K562 (cell line): ENCODE data around the gene TMEM72. TPM values are rescaled to one million over a fixed set of nuclear protein-coding genes. Genes with fewer than 3 reads are reported as not detected.

Experiments
- ADNP ChIP-seq: fragments of 200-800 bp; sonication (Bioruptor generic); IDR thresholded peaks from 2 replicates; pipeline ENCODE4 v1.6.1; 2016; ENCODE audit warnings: missing genetic modification characterization, missing compliant biosample characterization
- BRD9 ChIP-seq: fragments of 450-650 bp; IDR thresholded peaks from 2 replicates; pipeline ENCODE4 v1.6.1; 2018; ENCODE audit warnings: low read depth; ENCODE audit not compliant: partially characterized antibody
- CREM ChIP-seq: IDR thresholded peaks from 2 replicates; pipeline ENCODE4 v1.6.1; 2014; ENCODE audit warnings: antibody characterized with exemption, low read depth
- MAZ ChIP-seq, 2 experiments: fragments of 450-650 bp in 1 of 2; sonication (generic) in 1 of 2; formaldehyde crosslinking; IDR thresholded peaks in 1 of 2; conservative IDR thresholded peaks in 1 of 2; 2 replicates each; pipeline versions ENCODE4 v1.4.0 to v1.5.0; 2020; ENCODE audit warnings: mild to moderate bottlenecking in 1 of 2, missing genetic modification reagents in 1 of 2
- NEUROD1 ChIP-seq: fragments of 150-350 bp; IDR thresholded peaks from 2 replicates; pipeline ENCODE4 v1.6.1; 2014; ENCODE audit warnings: borderline replicate concordance, low read length, low read depth; ENCODE audit not compliant: partially characterized antibody
- SMC3 ChIP-seq: conservative IDR thresholded peaks from 2 replicates; pipeline ENCODE4 v1.6.1; 2011; ENCODE audit warnings: low read depth, low read length, improper control_type of control experiment; ENCODE audit not compliant: insufficient read depth
- SUPT5H ChIP-seq: fragments of 450-650 bp; IDR thresholded peaks from 2 replicates; pipeline ENCODE4 v1.6.1; 2016
- U2AF1 ChIP-seq: fragments of 200-400 bp; formaldehyde crosslinking; optimal IDR thresholded peaks from 2 replicates; pipeline ENCODE3; 2017; ENCODE audit warnings: mild to moderate bottlenecking, low read depth, low read length, moderate library complexity
- ZNF140 ChIP-seq: fragments of 250-450 bp; sonication (Bioruptor Pico); IDR thresholded peaks from 2 replicates; pipeline ENCODE4 v1.8.0; 2021; ENCODE audit warnings: moderate library complexity, mild to moderate bottlenecking, inconsistent platforms
- ZNF212 ChIP-seq: fragments of 450-650 bp; formaldehyde crosslinking; IDR thresholded peaks from 2 replicates; pipeline ENCODE4 v1.4.0; 2020; ENCODE audit warnings: mild to moderate bottlenecking
- ZNF3 ChIP-seq: fragments of 250-450 bp; sonication (Bioruptor Pico); IDR thresholded peaks from 2 replicates; pipeline ENCODE4 v1.5.0; 2021; ENCODE audit warnings: mild to moderate bottlenecking, moderate library complexity
- ZNF668 ChIP-seq: fragments of 250-450 bp; sonication (Bioruptor Pico); IDR thresholded peaks from 2 replicates; pipeline ENCODE4 v1.8.0; 2022; ENCODE audit warnings: mild to moderate bottlenecking, inconsistent platforms
- polyA plus RNA-seq, 8 experiments: library from polyadenylated mRNA; depleted of rRNA in 4 of 8; stranded (reverse) in 5 of 8; unstranded in 3 of 8; fragments of >200 nt; fragmentation: Nextera tagmentation in 2 of 8; fragmentation: Illumina TruSeq in 1 of 8; extraction: Ambion mirVana in 2 of 8; extraction: Trizol in 1 of 8; gene quantifications; 2 replicates each; pipeline versions ENCODE4 v1.2.1 to v1.2.3, GENCODE V29; 2011 to 2014; ENCODE audit warnings: inconsistent platforms in 1 of 8, missing spikeins in 1 of 8
- total RNA-seq, 7 experiments: library from RNA; depleted of rRNA in 6 of 7; stranded (reverse); fragments of >200 nt in 6 of 7; fragmentation: Illumina TruSeq in 2 of 7; extraction: Trizol in 2 of 7; gene quantifications; 2 replicates each; pipeline versions ENCODE4 v1.2.1 to v1.2.3, GENCODE V29; 2011 to 2021; ENCODE audit warnings: low replicate concordance in 1 of 7
- TF ChIP-seq, protein P1 (sequence below): sonication (generic); formaldehyde crosslinking; IDR thresholded peaks from 2 replicates; pipeline ENCODE4 v1.8.0; 2022; ENCODE audit warnings: missing genetic modification reagents, mild to moderate bottlenecking, borderline replicate concordance
- TF ChIP-seq, protein P2 (sequence below): IDR thresholded peaks from 2 replicates; pipeline ENCODE4 v1.6.1; 2011; ENCODE audit warnings: borderline replicate concordance, low read depth, mild to moderate bottlenecking, moderate library complexity, low read length; ENCODE audit not compliant: insufficient read depth, poor library complexity, severe bottlenecking
- TF ChIP-seq, protein P3 (sequence below): sonication (generic); formaldehyde crosslinking; IDR thresholded peaks from 2 replicates; pipeline ENCODE4 v1.9.0; 2022; ENCODE audit warnings: mild to moderate bottlenecking, missing genetic modification reagents
- TF ChIP-seq, protein P4 (sequence below), 2 experiments: fragments of 450-650 bp in 1 of 2; IDR thresholded peaks; 2 replicates each; pipeline ENCODE4 v1.6.1; 2011 to 2017; ENCODE audit warnings: low read depth in 2 of 2, antibody characterized with exemption in 1 of 2, borderline replicate concordance in 1 of 2, low read length in 1 of 2, mild to moderate bottlenecking in 1 of 2, mixed read lengths in 1 of 2; ENCODE audit not compliant: control insufficient read depth in 1 of 2
- TF ChIP-seq, protein P5 (sequence below): IDR thresholded peaks from 2 replicates; pipeline ENCODE4 v1.6.1; 2014; ENCODE audit warnings: antibody characterized with exemption

The TMEM72 gene
- total and polyA plus RNA-seq, 9 of the 15 experiments (the other 6 are each of a cell fraction or from before 2014, with no cell fraction given): not detected

DNA sequence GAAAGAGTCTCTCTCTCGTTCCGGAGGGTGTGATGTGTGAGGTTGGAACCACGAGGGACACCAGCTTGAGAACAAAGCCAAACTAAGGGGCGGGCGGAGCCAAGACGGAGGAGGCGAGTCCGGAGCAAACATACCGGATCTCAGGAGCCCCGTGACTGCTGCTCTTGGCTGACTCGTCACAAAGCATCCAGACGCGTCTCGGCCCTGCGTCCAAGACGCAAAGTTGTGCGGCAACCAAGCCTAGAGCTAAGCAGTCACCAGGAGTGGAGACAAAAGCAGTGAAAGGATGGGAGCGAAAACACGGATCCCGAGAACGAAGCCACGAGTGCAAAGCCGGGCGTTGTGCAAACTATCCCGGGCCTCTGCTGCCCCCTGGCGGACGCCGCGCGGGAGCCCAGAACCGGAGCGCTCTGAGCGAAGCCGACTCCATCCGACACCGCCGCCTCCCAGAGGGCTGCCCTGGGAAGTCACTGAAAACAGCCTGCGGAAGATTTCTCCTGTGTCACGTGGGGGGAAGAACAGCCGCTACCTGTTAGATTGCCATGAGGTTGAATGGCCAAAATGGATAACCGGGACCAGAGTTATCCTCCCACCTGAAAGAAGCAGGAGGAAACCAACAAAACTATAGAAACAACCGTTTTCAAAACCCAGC, 46.4 kb upstream of the TMEM72 start (continued):
- TF ChIP-seq, protein P1, sequence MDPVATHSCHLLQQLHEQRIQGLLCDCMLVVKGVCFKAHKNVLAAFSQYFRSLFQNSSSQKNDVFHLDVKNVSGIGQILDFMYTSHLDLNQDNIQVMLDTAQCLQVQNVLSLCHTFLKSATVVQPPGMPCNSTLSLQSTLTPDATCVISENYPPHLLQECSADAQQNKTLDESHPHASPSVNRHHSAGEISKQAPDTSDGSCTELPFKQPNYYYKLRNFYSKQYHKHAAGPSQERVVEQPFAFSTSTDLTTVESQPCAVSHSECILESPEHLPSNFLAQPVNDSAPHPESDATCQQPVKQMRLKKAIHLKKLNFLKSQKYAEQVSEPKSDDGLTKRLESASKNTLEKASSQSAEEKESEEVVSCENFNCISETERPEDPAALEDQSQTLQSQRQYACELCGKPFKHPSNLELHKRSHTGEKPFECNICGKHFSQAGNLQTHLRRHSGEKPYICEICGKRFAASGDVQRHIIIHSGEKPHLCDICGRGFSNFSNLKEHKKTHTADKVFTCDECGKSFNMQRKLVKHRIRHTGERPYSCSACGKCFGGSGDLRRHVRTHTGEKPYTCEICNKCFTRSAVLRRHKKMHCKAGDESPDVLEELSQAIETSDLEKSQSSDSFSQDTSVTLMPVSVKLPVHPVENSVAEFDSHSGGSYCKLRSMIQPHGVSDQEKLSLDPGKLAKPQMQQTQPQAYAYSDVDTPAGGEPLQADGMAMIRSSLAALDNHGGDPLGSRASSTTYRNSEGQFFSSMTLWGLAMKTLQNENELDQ: no peak
- no peak for TF ChIP-seq U2AF1
- TF ChIP-seq, protein P2, sequence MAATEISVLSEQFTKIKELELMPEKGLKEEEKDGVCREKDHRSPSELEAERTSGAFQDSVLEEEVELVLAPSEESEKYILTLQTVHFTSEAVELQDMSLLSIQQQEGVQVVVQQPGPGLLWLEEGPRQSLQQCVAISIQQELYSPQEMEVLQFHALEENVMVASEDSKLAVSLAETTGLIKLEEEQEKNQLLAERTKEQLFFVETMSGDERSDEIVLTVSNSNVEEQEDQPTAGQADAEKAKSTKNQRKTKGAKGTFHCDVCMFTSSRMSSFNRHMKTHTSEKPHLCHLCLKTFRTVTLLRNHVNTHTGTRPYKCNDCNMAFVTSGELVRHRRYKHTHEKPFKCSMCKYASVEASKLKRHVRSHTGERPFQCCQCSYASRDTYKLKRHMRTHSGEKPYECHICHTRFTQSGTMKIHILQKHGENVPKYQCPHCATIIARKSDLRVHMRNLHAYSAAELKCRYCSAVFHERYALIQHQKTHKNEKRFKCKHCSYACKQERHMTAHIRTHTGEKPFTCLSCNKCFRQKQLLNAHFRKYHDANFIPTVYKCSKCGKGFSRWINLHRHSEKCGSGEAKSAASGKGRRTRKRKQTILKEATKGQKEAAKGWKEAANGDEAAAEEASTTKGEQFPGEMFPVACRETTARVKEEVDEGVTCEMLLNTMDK: peak; percentile 79
- TF ChIP-seq, protein P3, sequence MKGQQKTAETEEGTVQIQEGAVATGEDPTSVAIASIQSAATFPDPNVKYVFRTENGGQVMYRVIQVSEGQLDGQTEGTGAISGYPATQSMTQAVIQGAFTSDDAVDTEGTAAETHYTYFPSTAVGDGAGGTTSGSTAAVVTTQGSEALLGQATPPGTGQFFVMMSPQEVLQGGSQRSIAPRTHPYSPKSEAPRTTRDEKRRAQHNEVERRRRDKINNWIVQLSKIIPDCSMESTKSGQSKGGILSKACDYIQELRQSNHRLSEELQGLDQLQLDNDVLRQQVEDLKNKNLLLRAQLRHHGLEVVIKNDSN (CRISPR knock-in tag): peak; percentile 82
- no peak for TF ChIP-seq SUPT5H
- TF ChIP-seq ZNF212: no peak
- TF ChIP-seq ZNF3: no peak
- TF ChIP-seq, protein P4, sequence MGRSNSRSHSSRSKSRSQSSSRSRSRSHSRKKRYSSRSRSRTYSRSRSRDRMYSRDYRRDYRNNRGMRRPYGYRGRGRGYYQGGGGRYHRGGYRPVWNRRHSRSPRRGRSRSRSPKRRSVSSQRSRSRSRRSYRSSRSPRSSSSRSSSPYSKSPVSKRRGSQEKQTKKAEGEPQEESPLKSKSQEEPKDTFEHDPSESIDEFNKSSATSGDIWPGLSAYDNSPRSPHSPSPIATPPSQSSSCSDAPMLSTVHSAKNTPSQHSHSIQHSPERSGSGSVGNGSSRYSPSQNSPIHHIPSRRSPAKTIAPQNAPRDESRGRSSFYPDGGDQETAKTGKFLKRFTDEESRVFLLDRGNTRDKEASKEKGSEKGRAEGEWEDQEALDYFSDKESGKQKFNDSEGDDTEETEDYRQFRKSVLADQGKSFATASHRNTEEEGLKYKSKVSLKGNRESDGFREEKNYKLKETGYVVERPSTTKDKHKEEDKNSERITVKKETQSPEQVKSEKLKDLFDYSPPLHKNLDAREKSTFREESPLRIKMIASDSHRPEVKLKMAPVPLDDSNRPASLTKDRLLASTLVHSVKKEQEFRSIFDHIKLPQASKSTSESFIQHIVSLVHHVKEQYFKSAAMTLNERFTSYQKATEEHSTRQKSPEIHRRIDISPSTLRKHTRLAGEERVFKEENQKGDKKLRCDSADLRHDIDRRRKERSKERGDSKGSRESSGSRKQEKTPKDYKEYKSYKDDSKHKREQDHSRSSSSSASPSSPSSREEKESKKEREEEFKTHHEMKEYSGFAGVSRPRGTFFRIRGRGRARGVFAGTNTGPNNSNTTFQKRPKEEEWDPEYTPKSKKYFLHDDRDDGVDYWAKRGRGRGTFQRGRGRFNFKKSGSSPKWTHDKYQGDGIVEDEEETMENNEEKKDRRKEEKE (IDR thresholded peaks at IDR 0.05; ENCODE audit: borderline replicate concordance in 1 of 2, control insufficient read depth in 1 of 2, low read depth in 2 of 2, low read length in 1 of 2): no peak
- TF ChIP-seq BRD9: no peak
- TF ChIP-seq ADNP (tag): no peak
- TF ChIP-seq CREM: 0 out of 2 replicates have a peak, but pooled peaks have one; percentile 32
- TF ChIP-seq ZNF140: no peak
- TF ChIP-seq MAZ (CRISPR knock-in tag; conservative IDR thresholded peaks at IDR 0.05 in 1 of 2, IDR thresholded peaks at IDR 0.05 in 1 of 2): peak in 1 of 2 experiments; percentile 67; a peak in 2 of 4 replicates
- no peak for TF ChIP-seq ZNF668
- TF ChIP-seq NEUROD1: no peak
- TF ChIP-seq, protein P5, sequence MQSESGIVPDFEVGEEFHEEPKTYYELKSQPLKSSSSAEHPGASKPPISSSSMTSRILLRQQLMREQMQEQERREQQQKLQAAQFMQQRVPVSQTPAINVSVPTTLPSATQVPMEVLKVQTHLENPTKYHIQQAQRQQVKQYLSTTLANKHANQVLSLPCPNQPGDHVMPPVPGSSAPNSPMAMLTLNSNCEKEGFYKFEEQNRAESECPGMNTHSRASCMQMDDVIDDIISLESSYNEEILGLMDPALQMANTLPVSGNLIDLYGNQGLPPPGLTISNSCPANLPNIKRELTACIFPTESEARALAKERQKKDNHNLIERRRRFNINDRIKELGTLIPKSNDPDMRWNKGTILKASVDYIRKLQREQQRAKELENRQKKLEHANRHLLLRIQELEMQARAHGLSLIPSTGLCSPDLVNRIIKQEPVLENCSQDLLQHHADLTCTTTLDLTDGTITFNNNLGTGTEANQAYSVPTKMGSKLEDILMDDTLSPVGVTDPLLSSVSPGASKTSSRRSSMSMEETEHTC: no peak
- peak; percentile 92 for TF ChIP-seq SMC3
